Neural cell (in vitro differentiated cells): ENCODE measurements around the gene KCNJ6. TPM values are rescaled to one million over a fixed set of nuclear protein-coding genes. Genes with fewer than 3 reads are reported as not detected.

Experiments used
- H2AFZ ChIP-seq: fragments of 200-600, 300-800 bp; sonication (generic), shearing (Covaris generic); 2 replicates; pipeline ENCODE4 v1.6.0; 2014; ENCODE audit warnings: low read depth, mild to moderate bottlenecking, antibody characterized with exemption, low read length, moderate library complexity
- H3F3A ChIP-seq: fragments of 200-600 bp; shearing (Covaris generic); 2 replicates; pipeline ENCODE4 v1.6.1; 2016; ENCODE audit warnings: mild to moderate bottlenecking, moderate library complexity, mixed read lengths, antibody characterized with exemption, low read length; ENCODE audit not compliant: insufficient read depth, poor library complexity, severe bottlenecking
- H3K27ac ChIP-seq: fragments of 200-600, 300-800 bp; sonication (generic), shearing (Covaris generic); 2 replicates; pipeline ENCODE4 v1.5.1; 2014; ENCODE audit warnings: mild to moderate bottlenecking, low read length, moderate library complexity
- H3K27me3 ChIP-seq: fragments of 300-800, 200-600 bp; sonication (generic), shearing (Covaris generic); 2 replicates; pipeline ENCODE4 v1.6.0; 2014; ENCODE audit warnings: mild to moderate bottlenecking, low read depth, low read length, moderate library complexity; ENCODE audit not compliant: insufficient read depth
- H3K36me3 ChIP-seq: fragments of 300-800, 200-600 bp; sonication (generic), shearing (Covaris generic); 2 replicates; pipeline ENCODE4 v1.5.1; 2014; ENCODE audit warnings: mild to moderate bottlenecking, antibody characterized with exemption, low read length, moderate library complexity; ENCODE audit not compliant: insufficient read depth
- H3K4me2 ChIP-seq: fragments of 300-800, 200-600 bp; sonication (generic), shearing (Covaris generic); 2 replicates; pipeline ENCODE4 v1.6.0; 2014; ENCODE audit warnings: mild to moderate bottlenecking, low read length
- H3K4me3 ChIP-seq: fragments of 300-800, 200-600 bp; sonication (generic), shearing (Covaris generic); 2 replicates; pipeline ENCODE4 v1.5.1; 2014; ENCODE audit warnings: mild to moderate bottlenecking, low read length, moderate library complexity
- H3K79me2 ChIP-seq: fragments of 200-600 bp; shearing (Covaris generic); replicated peaks from 2 replicates; pipeline ENCODE4 v1.6.0; 2014; ENCODE audit warnings: mild to moderate bottlenecking, low read length, moderate library complexity; ENCODE audit not compliant: insufficient read depth
- H3K9ac ChIP-seq: fragments of 300-800, 200-600 bp; sonication (generic), shearing (Covaris generic); 2 replicates; pipeline ENCODE4 v1.6.1; 2016; ENCODE audit warnings: mild to moderate bottlenecking, low read length, mixed read lengths
- H3K9me2 ChIP-seq: fragments of 200-600 bp; shearing (Covaris generic); 2 replicates; pipeline ENCODE4 v1.6.1; 2016; ENCODE audit warnings: mild to moderate bottlenecking, low read length, mixed read lengths; ENCODE audit not compliant: insufficient read depth
- H3K9me3 ChIP-seq: fragments of 200-600, 300-800 bp; sonication (generic), shearing (Covaris generic); 2 replicates; pipeline ENCODE4 v1.6.1; 2016; ENCODE audit warnings: mild to moderate bottlenecking, mixed run types, low read length, moderate library complexity, mixed read lengths
- H4K20me1 ChIP-seq: fragments of 200-600 bp; shearing (Covaris generic); 2 replicates; pipeline ENCODE4 v1.6.1; 2016; ENCODE audit warnings: mild to moderate bottlenecking, mixed run types; ENCODE audit not compliant: insufficient read depth
- CTCF ChIP-seq: fragments of 450-650 bp; IDR thresholded peaks from 2 replicates; pipeline ENCODE4 v1.5.1; 2014; ENCODE audit warnings: antibody characterized with exemption, mild to moderate bottlenecking, moderate library complexity; ENCODE audit not compliant: poor library complexity, severe bottlenecking
- EP300 ChIP-seq: fragments of 450-650 bp; conservative IDR thresholded peaks from 2 replicates; pipeline ENCODE4 v1.6.1; 2014; ENCODE audit warnings: antibody characterized with exemption, mild to moderate bottlenecking, moderate library complexity; ENCODE audit not compliant: poor library complexity, severe bottlenecking
- EZH2 ChIP-seq: fragments of 200-600, 300-800 bp; shearing (Covaris generic), sonication (generic); IDR thresholded peaks from 2 replicates; pipeline ENCODE4 v1.6.1; 2014; ENCODE audit warnings: antibody characterized with exemption, low read length, borderline replicate concordance, mild to moderate bottlenecking; ENCODE audit not compliant: insufficient read depth, poor library complexity, severe bottlenecking
- MXI1 ChIP-seq: fragments of 450-650 bp; conservative IDR thresholded peaks from 2 replicates; pipeline ENCODE4 v1.6.1; 2014; ENCODE audit warnings: antibody characterized with exemption, mild to moderate bottlenecking; ENCODE audit not compliant: poor library complexity, severe bottlenecking
- POLR2AphosphoS5 ChIP-seq: IDR thresholded peaks from 2 replicates; pipeline ENCODE4 v1.6.1; 2012
- RAD21 ChIP-seq: fragments of 450-650 bp; conservative IDR thresholded peaks from 2 replicates; pipeline ENCODE4 v1.6.1; 2014; ENCODE audit warnings: antibody characterized with exemption, mild to moderate bottlenecking, moderate library complexity
- REST ChIP-seq: IDR thresholded peaks from 2 replicates; pipeline ENCODE4 v1.6.1; 2012; ENCODE audit warnings: borderline replicate concordance
- SMC3 ChIP-seq: fragments of 450-650 bp; conservative IDR thresholded peaks from 2 replicates; pipeline ENCODE4 v1.6.1; 2014; ENCODE audit warnings: antibody characterized with exemption, mild to moderate bottlenecking, moderate library complexity; ENCODE audit not compliant: poor library complexity
- TAF1 ChIP-seq: IDR thresholded peaks from 2 replicates; pipeline ENCODE4 v1.6.1; 2012; ENCODE audit warnings: low read depth
- polyA plus RNA-seq: library from polyadenylated mRNA; depleted of rRNA; stranded (reverse); fragments of >200 nt; gene quantifications from 2 replicates; pipeline ENCODE4 v1.2.3, GENCODE V29; 2014

The KCNJ6 gene
- polyA plus RNA-seq, 1 donor from 2014 or later = 1.7 TPM

GRCh38 chr21:37753122-37753599 lies 163.1 kb downstream of the KCNJ6 start:
- Histone ChIP-seq H3K4me3 (no peak overlapping the region), H3K9ac (no peak overlapping the region), H3K9me3 (no peaks in the 10 kb centered on the region), H3K79me2 (no peaks in the 10 kb centered on the region), H3K4me2 (no peak overlapping the region), H3K36me3 (no peaks in the 10 kb centered on the region), H3K27ac (no peak overlapping the region), H3K9me2 (no peaks in the 10 kb centered on the region), H4K20me1 (no peaks in the 10 kb centered on the region), H3F3A (no peaks in the 10 kb centered on the region), H3K27me3 (no peaks in the 10 kb centered on the region), H2AFZ (no peak overlapping the region)
- no peak for TF ChIP-seq EZH2
- no peak for TF ChIP-seq POLR2AphosphoS5
- no peak for TF ChIP-seq SMC3
- no peak for TF ChIP-seq MXI1
- TF ChIP-seq CTCF = no peak
- TF ChIP-seq REST = no peak
- no peak for TF ChIP-seq EP300
- no peak for TF ChIP-seq TAF1
- no peak for TF ChIP-seq RAD21

DNA sequence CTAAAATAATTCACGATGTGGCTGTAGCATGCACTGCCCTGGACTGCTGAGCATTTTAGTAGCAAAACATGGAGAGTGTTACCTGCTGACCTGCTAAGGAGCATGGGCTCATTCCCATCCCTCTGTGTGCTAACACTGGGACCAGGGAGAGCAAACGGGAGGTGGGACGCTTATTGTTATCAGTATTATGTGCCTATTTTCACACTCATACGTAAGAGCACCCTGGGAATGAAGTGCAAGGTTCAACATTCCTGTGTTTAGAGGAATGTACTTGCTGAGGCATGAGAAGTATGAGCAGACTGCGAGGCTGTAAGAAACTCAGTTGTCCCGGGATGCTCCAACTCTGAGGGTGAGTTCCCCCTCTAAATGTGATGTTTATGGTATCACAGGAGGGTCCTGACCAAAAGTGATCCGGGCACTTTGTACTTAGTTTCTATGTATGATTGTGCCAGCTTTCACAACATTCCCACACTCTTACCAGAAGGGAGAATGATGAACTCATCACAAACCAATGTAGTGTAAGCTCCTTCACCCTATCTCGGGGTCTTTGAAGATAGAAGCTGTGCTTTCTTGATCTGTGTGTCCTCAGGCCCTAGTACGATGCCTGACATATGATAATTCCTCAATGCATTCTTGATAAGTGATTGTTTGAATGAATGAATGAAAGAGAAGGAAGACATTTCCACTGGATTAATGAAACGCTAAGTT lies 164.8 kb downstream of the KCNJ6 start:
- no peaks in the 10 kb centered on the region for H3K27me3 ChIP-seq
- H3K36me3 ChIP-seq = no peaks in the 10 kb centered on the region
- no peaks in the 10 kb centered on the region for H3K79me2 ChIP-seq
- no peaks in the 10 kb centered on the region for H3K9me3 ChIP-seq
- no peak overlapping the region for H3K9ac ChIP-seq
- no peak overlapping the region for H2AFZ ChIP-seq
- no peaks in the 10 kb centered on the region for H4K20me1 ChIP-seq
- no peaks in the 10 kb centered on the region for H3K9me2 ChIP-seq
- H3K4me2 ChIP-seq = no peak overlapping the region
- no peaks in the 10 kb centered on the region for H3F3A ChIP-seq
- no peak overlapping the region for H3K27ac ChIP-seq
- TF ChIP-seq MXI1 = no peak
- TF ChIP-seq SMC3 = no peak
- TF ChIP-seq EZH2 = no peak
- TF ChIP-seq POLR2AphosphoS5 = no peak
- no peak overlapping the region for H3K4me3 ChIP-seq
